Mucosa of stomach (tissue), 1 donor: ENCODE data around the gene RAB21.

Source experiments
- H3K27me3 ChIP-seq: one replicate; pipeline ENCODE4 v1.7.0; 2013; ENCODE audit warnings: mild to moderate bottlenecking, low read length; ENCODE audit not compliant: control insufficient read depth, insufficient read depth
- H3K36me3 ChIP-seq: one replicate; pipeline ENCODE4 v1.7.0; 2013; ENCODE audit warnings: low read length; ENCODE audit not compliant: control insufficient read depth, insufficient read depth
- H3K4me1 ChIP-seq: one replicate; pipeline ENCODE4 v1.7.0; 2013; ENCODE audit warnings: mild to moderate bottlenecking, low read length; ENCODE audit not compliant: control insufficient read depth, insufficient read depth
- H3K4me3 ChIP-seq: one replicate; pipeline ENCODE4 v1.7.0; 2013; ENCODE audit warnings: low read length
- H3K9ac ChIP-seq: one replicate; pipeline ENCODE4 v1.7.0; 2013; ENCODE audit warnings: mild to moderate bottlenecking, low read length, moderate library complexity
- H3K9me3 ChIP-seq: one replicate; pipeline ENCODE4 v1.7.0; 2013; ENCODE audit warnings: mild to moderate bottlenecking, low read length, moderate library complexity; ENCODE audit not compliant: control insufficient read depth
- donor health status: Pancreatic carcinoma.

Gene RAB21

GRCh38 chr12:71731439-71732356 lies 23.0 kb upstream of the RAB21 start:
- H3K4me1 ChIP-seq, result no peaks in the 10 kb centered on the region
- no peak overlapping the region for H3K4me3 ChIP-seq
- no peak overlapping the region for H3K9ac ChIP-seq
- H3K9me3 ChIP-seq, result no peaks in the 10 kb centered on the region
- no peaks in the 10 kb centered on the region for H3K36me3 ChIP-seq
- no peaks in the 10 kb centered on the region for H3K27me3 ChIP-seq

- H3K9ac ChIP-seq, result no peak overlapping the region
- H3K9me3 ChIP-seq, result no peaks in the 10 kb centered on the region
- H3K4me3 ChIP-seq, result no peak overlapping the region
- no peaks in the 10 kb centered on the region for H3K36me3 ChIP-seq
- no peaks in the 10 kb centered on the region for H3K27me3 ChIP-seq
- H3K4me1 ChIP-seq, result no peaks in the 10 kb centered on the region
Observed at GRCh38 chr12:71732357-71732712, 22.3 kb upstream of the RAB21 start.

GRCh38 chr12:71737197-71737596 lies 17.5 kb upstream of the RAB21 start:
- Histone ChIP-seq H3K36me3 (no peaks in the 10 kb centered on the region), H3K9ac (no peak overlapping the region), H3K4me3 (no peak overlapping the region), H3K4me1 (no peaks in the 10 kb centered on the region), H3K9me3 (no peaks in the 10 kb centered on the region), H3K27me3 (no peaks in the 10 kb centered on the region)

GRCh38 chr12:71742998-71743397 lies 11.7 kb upstream of the RAB21 start:
- Histone ChIP-seq H3K4me3 (no peak overlapping the region), H3K4me1 (no peaks in the 10 kb centered on the region), H3K27me3 (peaks cover under 1% of the 10 kb centered on the region), H3K9me3 (no peaks in the 10 kb centered on the region), H3K9ac (no peak overlapping the region), H3K36me3 (no peaks in the 10 kb centered on the region)

GRCh38 chr12:71744522-71745300 lies 10.0 kb upstream of the RAB21 start:
- no peaks in the 10 kb centered on the region for H3K9me3 ChIP-seq
- H3K4me3 ChIP-seq, result no peak overlapping the region
- H3K4me1 ChIP-seq, result no peaks in the 10 kb centered on the region
- H3K36me3 ChIP-seq, result no peaks in the 10 kb centered on the region
- H3K9ac ChIP-seq, result no peak overlapping the region
- H3K27me3 ChIP-seq, result peaks cover 5% of the 10 kb centered on the region

- Histone ChIP-seq H3K4me1 (no peaks in the 10 kb centered on the region), H3K9me3 (no peaks in the 10 kb centered on the region), H3K9ac (no peak overlapping the region), H3K36me3 (no peaks in the 10 kb centered on the region), H3K27me3 (peaks cover 5% of the 10 kb centered on the region), H3K4me3 (no peak overlapping the region)
Observed at GRCh38 chr12:71746974-71747611, 7.6 kb upstream of the RAB21 start.

- Histone ChIP-seq H3K36me3 (no peaks in the 10 kb centered on the region), H3K4me1 (no peaks in the 10 kb centered on the region), H3K27me3 (peaks cover 5% of the 10 kb centered on the region), H3K4me3 (no peak overlapping the region), H3K9ac (no peak overlapping the region), H3K9me3 (no peaks in the 10 kb centered on the region)
Observed at GRCh38 chr12:71748081-71748850, 6.4 kb upstream of the RAB21 start.

GRCh38 chr12:71749666-71750065 lies 5.0 kb upstream of the RAB21 start:
- peaks cover 6% of the 10 kb centered on the region for H3K4me1 ChIP-seq
- H3K9me3 ChIP-seq, result no peaks in the 10 kb centered on the region
- H3K9ac ChIP-seq, result no peak overlapping the region
- H3K4me3 ChIP-seq, result no peak overlapping the region
- no peaks in the 10 kb centered on the region for H3K36me3 ChIP-seq
- H3K27me3 ChIP-seq, result peaks cover 5% of the 10 kb centered on the region

- H3K4me1 ChIP-seq, result peaks cover 6% of the 10 kb centered on the region
- no peaks in the 10 kb centered on the region for H3K9me3 ChIP-seq
- no peaks in the 10 kb centered on the region for H3K36me3 ChIP-seq
- H3K9ac ChIP-seq, result no peak overlapping the region
- peaks cover 5% of the 10 kb centered on the region for H3K27me3 ChIP-seq
- no peak overlapping the region for H3K4me3 ChIP-seq
Observed at GRCh38 chr12:71752891-71753290, 1.8 kb upstream of the RAB21 start.

- Histone ChIP-seq H3K36me3 (no peaks in the 10 kb centered on the region), H3K27me3 (no peaks in the 10 kb centered on the region), H3K9me3 (no peaks in the 10 kb centered on the region), H3K9ac (peak overlapping the region; percentile 87), H3K4me3 (peak overlapping the region; percentile 65), H3K4me1 (peaks cover 6% of the 10 kb centered on the region)
Observed at GRCh38 chr12:71755146-71755892, 656 bp downstream of the RAB21 start.

- peak overlapping the region; percentile 65 for H3K4me3 ChIP-seq
- peaks cover 6% of the 10 kb centered on the region for H3K4me1 ChIP-seq
- H3K36me3 ChIP-seq, result no peaks in the 10 kb centered on the region
- H3K27me3 ChIP-seq, result no peaks in the 10 kb centered on the region
- H3K9me3 ChIP-seq, result no peaks in the 10 kb centered on the region
- peak overlapping the region; percentile 87 for H3K9ac ChIP-seq
Observed at GRCh38 chr12:71756054-71756690, 1.5 kb downstream of the RAB21 start.
